MM.1S (cell line): ENCODE results near the gene ANKDD1A.

Source experiments
- DNase-seq: peaks from one replicate; pipeline ENCODE4 v3.0.0-alpha.2; 2015
- H2AFZ ChIP-seq: fragments of 300-600 bp; sonication (generic); 2 replicates; pipeline ENCODE4 v1.6.0; 2016; ENCODE audit warnings: antibody characterized with exemption, low read length
- H3F3A ChIP-seq: fragments of 300-600 bp; sonication (generic); 2 replicates; pipeline ENCODE4 v1.6.1; 2016; ENCODE audit warnings: mild to moderate bottlenecking, antibody characterized with exemption, low read length, moderate library complexity, mixed read lengths; ENCODE audit not compliant: insufficient read depth
- H3K27ac ChIP-seq: fragments of 300-600 bp; sonication (generic); 2 replicates; pipeline ENCODE4 v1.5.1; 2016; ENCODE audit warnings: mild to moderate bottlenecking, low read length
- H3K27me3 ChIP-seq: fragments of 300-600 bp; sonication (generic); replicated peaks from 2 replicates; pipeline ENCODE4 v1.6.0; 2016; ENCODE audit warnings: low read length; ENCODE audit not compliant: insufficient read depth
- H3K36me3 ChIP-seq: fragments of 300-600 bp; sonication (generic); replicated peaks from 2 replicates; pipeline ENCODE4 v1.6.1; 2016; ENCODE audit warnings: mild to moderate bottlenecking, low read length, mixed read lengths; ENCODE audit not compliant: insufficient read depth
- H3K4me1 ChIP-seq: fragments of 300-600 bp; sonication (generic); 2 replicates; pipeline ENCODE4 v1.6.1; 2016; ENCODE audit warnings: low read length, mixed read lengths
- H3K4me2 ChIP-seq: fragments of 300-600 bp; sonication (generic); 2 replicates; pipeline ENCODE4 v1.6.0; 2016; ENCODE audit warnings: low read depth, low read length
- H3K4me3 ChIP-seq: fragments of 300-600 bp; sonication (generic); 2 replicates; pipeline ENCODE4 v1.5.1; 2016; ENCODE audit warnings: low read length, mixed read lengths
- H3K79me2 ChIP-seq: fragments of 300-600 bp; sonication (generic); 2 replicates; pipeline ENCODE4 v1.6.1; 2016; ENCODE audit warnings: mixed run types, low read length, mixed read lengths
- H3K9ac ChIP-seq: fragments of 300-600 bp; sonication (generic); 2 replicates; pipeline ENCODE4 v1.6.1; 2016; ENCODE audit warnings: low read length, mixed read lengths
- H3K9me2 ChIP-seq: fragments of 300-600 bp; sonication (generic); replicated peaks from 2 replicates; pipeline ENCODE4 v1.6.1; 2016; ENCODE audit warnings: mild to moderate bottlenecking, low read length, mixed read lengths; ENCODE audit not compliant: insufficient read depth
- H3K9me3 ChIP-seq: fragments of 300-600 bp; sonication (generic); replicated peaks from 2 replicates; pipeline ENCODE4 v1.6.1; 2016; ENCODE audit warnings: mild to moderate bottlenecking, low read length, mixed read lengths; ENCODE audit not compliant: insufficient read depth
- H4K20me1 ChIP-seq: fragments of 300-600 bp; sonication (generic); 2 replicates; pipeline ENCODE4 v1.6.1; 2016; ENCODE audit warnings: mild to moderate bottlenecking, low read length, moderate library complexity, mixed read lengths; ENCODE audit not compliant: insufficient read depth
- CTCF ChIP-seq: fragments of 300-600 bp; sonication (generic); IDR thresholded peaks from 2 replicates; pipeline ENCODE4 v1.5.1; 2016; ENCODE audit warnings: antibody characterized with exemption, low read length, mixed read lengths
- EZH2 ChIP-seq: fragments of 300-600 bp; sonication (generic); optimal IDR thresholded peaks from 2 replicates; pipeline ENCODE3; 2017; ENCODE audit warnings: low read depth, mild to moderate bottlenecking, antibody characterized with exemption, low read length, mixed read lengths
- EZH2phosphoT487 ChIP-seq: fragments of 300-600 bp; sonication (generic); IDR thresholded peaks from 2 replicates; pipeline ENCODE4 v1.6.1; 2018; ENCODE audit warnings: antibody characterized with exemption, low read length

Gene ANKDD1A

GRCh38 chr15:64911311-64912186 is at the start of gene ANKDD1A:
Gene ANKDD1A, plus strand, starts transcription at chr15:64911902. Its CDS starts 29 bp downstream, at chr15:64911931.
- Histone ChIP-seq H3K9ac (peak within 1 kb of the TSS; percentile 47), H3K27me3 (no peaks in the 10 kb centered on the region), H4K20me1 (no peaks in the 10 kb centered on the region), H3K36me3 (no peaks in the 10 kb centered on the region), H3K4me2 (peak within 1 kb of the TSS; percentile 80), H3K79me2 (peaks cover 40% of the 10 kb centered on the region), H3K4me3 (peak within 1 kb of the TSS; percentile 95), H3K9me2 (no peaks in the 10 kb centered on the region), H3F3A (0 out of 2 replicates have a peak, but pooled peaks cover 6% of the 10 kb centered on the region), H3K4me1 (peaks cover 14% of the 10 kb centered on the region), H3K9me3 (no peaks in the 10 kb centered on the region), H2AFZ (peak within 1 kb of the TSS; percentile 97), H3K27ac (peak within 1 kb of the TSS; percentile 37; the same call in 1 of the 2 replicates)
- no peak for TF ChIP-seq EZH2
- no peak for TF ChIP-seq CTCF
- no peak for TF ChIP-seq EZH2phosphoT487
- peak; percentile 90 for DNase-seq

GRCh38 chr15:64861960-64862359 is 49.7 kb upstream of the ANKDD1A start:
- H3K79me2 ChIP-seq, result peaks cover 40% of the 10 kb centered on the region
- H3K9me3 ChIP-seq, result no peaks in the 10 kb centered on the region
- no peaks in the 10 kb centered on the region for H3K27me3 ChIP-seq
- H3K4me2 ChIP-seq, result no peak overlapping the region
- no peak overlapping the region for H3K27ac ChIP-seq
- H3K4me1 ChIP-seq, result no peaks in the 10 kb centered on the region
- TF ChIP-seq CTCF (no peak), EZH2 (no peak), EZH2phosphoT487 (no peak)
- H3K4me3 ChIP-seq, result no peak overlapping the region
- no peaks in the 10 kb centered on the region for H3K9me2 ChIP-seq
- no peaks in the 10 kb centered on the region for H3F3A ChIP-seq
- H3K9ac ChIP-seq, result no peak overlapping the region
- peaks cover 12% of the 10 kb centered on the region for H3K36me3 ChIP-seq
- no peaks in the 10 kb centered on the region for H4K20me1 ChIP-seq
- H2AFZ ChIP-seq, result no peak overlapping the region
- DNase-seq, result no peak

GRCh38 chr15:64862408-64862807 is 49.3 kb upstream of the ANKDD1A start:
- no peak for DNase-seq
- Histone ChIP-seq H3K36me3 (peaks cover 12% of the 10 kb centered on the region), H3K9me2 (no peaks in the 10 kb centered on the region), H4K20me1 (no peaks in the 10 kb centered on the region), H3K27me3 (no peaks in the 10 kb centered on the region), H3K4me1 (no peaks in the 10 kb centered on the region), H3F3A (no peaks in the 10 kb centered on the region), H3K4me2 (no peak overlapping the region), H3K27ac (no peak overlapping the region), H2AFZ (no peak overlapping the region), H3K79me2 (peaks cover 35% of the 10 kb centered on the region), H3K9ac (no peak overlapping the region), H3K4me3 (no peak overlapping the region), H3K9me3 (no peaks in the 10 kb centered on the region)
- TF ChIP-seq CTCF (no peak), EZH2 (no peak)
